Measurements from ENCODE around the gene MTA1.

DNA sequence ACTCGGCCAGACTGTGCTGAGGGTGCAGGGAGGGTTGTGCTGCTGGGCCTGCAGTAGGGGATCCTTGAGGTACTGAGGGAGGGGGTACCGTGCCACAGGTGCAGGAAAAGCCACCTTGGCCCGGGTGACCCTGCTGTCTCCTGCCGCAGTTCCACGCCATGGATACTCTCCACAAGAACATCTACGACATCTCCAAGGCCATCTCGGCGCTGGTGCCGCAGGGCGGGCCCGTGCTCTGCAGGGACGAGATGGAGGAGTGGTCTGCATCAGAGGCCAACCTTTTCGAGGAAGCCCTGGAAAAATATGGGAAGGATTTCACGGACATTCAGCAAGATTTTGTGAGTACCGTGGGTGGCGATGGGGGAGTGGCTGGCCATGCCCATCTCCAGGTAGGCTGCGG lies 41.0 kb downstream of the MTA1 start:
- no peak for TF ChIP-seq EP300 (IDR thresholded peaks at IDR 0.05)
- TF ChIP-seq, protein P1, sequence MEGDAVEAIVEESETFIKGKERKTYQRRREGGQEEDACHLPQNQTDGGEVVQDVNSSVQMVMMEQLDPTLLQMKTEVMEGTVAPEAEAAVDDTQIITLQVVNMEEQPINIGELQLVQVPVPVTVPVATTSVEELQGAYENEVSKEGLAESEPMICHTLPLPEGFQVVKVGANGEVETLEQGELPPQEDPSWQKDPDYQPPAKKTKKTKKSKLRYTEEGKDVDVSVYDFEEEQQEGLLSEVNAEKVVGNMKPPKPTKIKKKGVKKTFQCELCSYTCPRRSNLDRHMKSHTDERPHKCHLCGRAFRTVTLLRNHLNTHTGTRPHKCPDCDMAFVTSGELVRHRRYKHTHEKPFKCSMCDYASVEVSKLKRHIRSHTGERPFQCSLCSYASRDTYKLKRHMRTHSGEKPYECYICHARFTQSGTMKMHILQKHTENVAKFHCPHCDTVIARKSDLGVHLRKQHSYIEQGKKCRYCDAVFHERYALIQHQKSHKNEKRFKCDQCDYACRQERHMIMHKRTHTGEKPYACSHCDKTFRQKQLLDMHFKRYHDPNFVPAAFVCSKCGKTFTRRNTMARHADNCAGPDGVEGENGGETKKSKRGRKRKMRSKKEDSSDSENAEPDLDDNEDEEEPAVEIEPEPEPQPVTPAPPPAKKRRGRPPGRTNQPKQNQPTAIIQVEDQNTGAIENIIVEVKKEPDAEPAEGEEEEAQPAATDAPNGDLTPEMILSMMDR (IDR thresholded peaks at IDR 0.05) = no peak
- no peak for TF ChIP-seq POLR2A (IDR thresholded peaks at IDR 0.05; ENCODE audit: low read depth)
- no peak for TF ChIP-seq POLR2AphosphoS5 (IDR thresholded peaks at IDR 0.05)
